Chondrocyte (in vitro differentiated cells): ENCODE data around the gene SMARCC2. TPM values are rescaled to one million over a fixed set of nuclear protein-coding genes. Genes with fewer than 3 reads are reported as not detected.

Experiments
- DNase-seq: peaks from one replicate; pipeline ENCODE4 v3.0.0; 2021; ENCODE audit warnings: mixed read lengths, low spot score
- H3K27ac Mint-ChIP-seq: one replicate; pipeline ENCODE4 v1.8.0; 2021; ENCODE audit warnings: mild to moderate bottlenecking, moderate library complexity, mixed read lengths; ENCODE audit not compliant: unreplicated experiment
- H3K27me3 Mint-ChIP-seq: 2 replicates; pipeline ENCODE4 v1.8.0; 2021; ENCODE audit warnings: low read depth, mixed read lengths
- H3K36me3 Mint-ChIP-seq: 2 replicates; pipeline ENCODE4 v1.8.0; 2021; ENCODE audit warnings: low read depth, mixed read lengths
- H3K4me1 Mint-ChIP-seq: 2 replicates; pipeline ENCODE4 v1.8.0; 2021; ENCODE audit warnings: low read depth, mild to moderate bottlenecking, mixed read lengths
- H3K4me3 Mint-ChIP-seq: one replicate; pipeline ENCODE4 v1.8.0; 2021; ENCODE audit warnings: mild to moderate bottlenecking, moderate library complexity, mixed read lengths; ENCODE audit not compliant: unreplicated experiment
- H3K9me3 Mint-ChIP-seq: 2 replicates; pipeline ENCODE4 v1.8.0; 2021; ENCODE audit warnings: low read depth, mixed read lengths
- total RNA-seq: library from RNA; stranded (reverse); gene quantifications from 3 replicates; pipeline ENCODE4 v1.2.1, GENCODE V29; 2021
- TF ChIP-seq, protein P1 (sequence below): fragments of 200-600 bp; sonication (generic); IDR thresholded peaks from 2 replicates; pipeline ENCODE4 v1.5.0; 2021; ENCODE audit warnings: antibody characterized with exemption, mild to moderate bottlenecking, moderate library complexity

Gene SMARCC2
- total RNA-seq, 1 donor from 2014 or later = 57.4 TPM

DNA sequence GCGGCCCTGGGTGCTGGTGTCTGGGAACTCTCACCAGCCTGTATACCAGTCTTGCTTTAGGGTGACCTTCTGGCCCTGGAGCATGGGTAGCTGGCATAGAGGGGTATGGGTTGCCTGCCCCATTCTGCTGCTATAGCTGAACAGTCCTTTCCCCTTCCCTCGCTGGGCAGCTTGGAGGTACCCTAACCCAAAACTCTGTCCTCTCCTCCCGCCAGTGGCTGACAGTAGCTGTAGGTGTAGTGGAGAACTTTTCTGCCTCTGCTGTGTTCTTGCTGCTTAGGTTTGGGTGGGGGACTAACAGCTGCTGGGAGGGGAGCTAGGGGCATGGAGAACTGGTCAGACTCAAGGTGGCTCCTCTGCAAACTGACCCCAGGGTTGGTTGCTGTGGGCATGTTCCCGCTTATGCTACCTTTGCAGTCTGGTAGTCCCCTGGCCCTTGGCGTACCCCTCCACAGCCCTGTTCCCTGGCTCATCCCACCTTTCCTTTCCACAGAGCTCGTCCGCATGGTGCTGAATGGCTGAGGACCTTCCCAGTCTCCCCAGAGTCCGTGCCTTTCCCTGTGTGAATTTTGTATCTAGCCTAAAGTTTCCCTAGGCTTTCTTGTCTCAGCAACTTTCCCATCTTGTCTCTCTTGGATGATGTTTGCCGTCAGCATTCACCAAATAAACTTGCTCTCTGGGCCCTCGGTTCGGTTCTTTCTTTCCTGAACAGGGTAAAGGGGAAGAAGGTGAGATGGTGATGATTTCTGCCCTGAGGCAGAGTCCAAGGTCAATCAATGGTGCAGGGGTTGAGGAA, 28.2 kb downstream of the SMARCC2 start:
- H3K36me3 Mint-ChIP-seq = peaks cover 42% of the 10 kb centered on the region
- peak overlapping the region; percentile 99 for H3K27ac Mint-ChIP-seq
- H3K9me3 Mint-ChIP-seq = no peaks in the 10 kb centered on the region
- TF ChIP-seq, protein P1, sequence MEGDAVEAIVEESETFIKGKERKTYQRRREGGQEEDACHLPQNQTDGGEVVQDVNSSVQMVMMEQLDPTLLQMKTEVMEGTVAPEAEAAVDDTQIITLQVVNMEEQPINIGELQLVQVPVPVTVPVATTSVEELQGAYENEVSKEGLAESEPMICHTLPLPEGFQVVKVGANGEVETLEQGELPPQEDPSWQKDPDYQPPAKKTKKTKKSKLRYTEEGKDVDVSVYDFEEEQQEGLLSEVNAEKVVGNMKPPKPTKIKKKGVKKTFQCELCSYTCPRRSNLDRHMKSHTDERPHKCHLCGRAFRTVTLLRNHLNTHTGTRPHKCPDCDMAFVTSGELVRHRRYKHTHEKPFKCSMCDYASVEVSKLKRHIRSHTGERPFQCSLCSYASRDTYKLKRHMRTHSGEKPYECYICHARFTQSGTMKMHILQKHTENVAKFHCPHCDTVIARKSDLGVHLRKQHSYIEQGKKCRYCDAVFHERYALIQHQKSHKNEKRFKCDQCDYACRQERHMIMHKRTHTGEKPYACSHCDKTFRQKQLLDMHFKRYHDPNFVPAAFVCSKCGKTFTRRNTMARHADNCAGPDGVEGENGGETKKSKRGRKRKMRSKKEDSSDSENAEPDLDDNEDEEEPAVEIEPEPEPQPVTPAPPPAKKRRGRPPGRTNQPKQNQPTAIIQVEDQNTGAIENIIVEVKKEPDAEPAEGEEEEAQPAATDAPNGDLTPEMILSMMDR = no peak
- no peaks in the 10 kb centered on the region for H3K27me3 Mint-ChIP-seq
- DNase-seq = peak; percentile 53
- H3K4me1 Mint-ChIP-seq = peaks cover 37% of the 10 kb centered on the region
- H3K4me3 Mint-ChIP-seq = peak overlapping the region; percentile 94

DNA sequence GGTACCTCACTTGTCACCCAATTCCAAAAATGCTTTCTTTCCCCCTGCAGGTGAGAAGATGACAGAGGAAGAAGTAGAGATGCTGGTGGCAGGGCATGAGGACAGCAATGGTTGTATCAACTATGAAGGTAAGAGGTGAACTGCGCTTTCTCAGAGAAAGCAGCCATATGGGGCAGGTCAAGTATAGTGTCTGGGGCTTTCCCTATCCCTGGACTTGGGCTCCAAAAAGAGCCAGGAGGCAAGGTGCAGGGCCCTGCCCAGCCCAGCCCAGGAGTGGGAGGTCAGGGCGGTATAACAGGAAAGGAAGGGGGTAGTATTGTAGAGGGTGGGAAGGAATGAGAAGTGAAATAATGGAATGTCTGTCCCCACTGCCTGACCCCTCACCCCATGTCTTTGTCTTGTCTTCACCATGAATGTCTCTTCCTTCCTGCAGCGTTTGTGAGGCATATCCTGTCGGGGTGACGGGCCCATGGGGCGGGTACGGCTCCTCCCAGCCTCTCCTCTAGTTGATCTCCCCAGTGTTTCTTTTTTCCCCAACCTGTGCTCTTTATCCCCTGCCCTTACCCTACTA, 29.0 kb downstream of the SMARCC2 start:
- no peaks in the 10 kb centered on the region for H3K9me3 Mint-ChIP-seq
- peak overlapping the region; percentile 99 for H3K27ac Mint-ChIP-seq
- H3K27me3 Mint-ChIP-seq = no peaks in the 10 kb centered on the region
- H3K4me1 Mint-ChIP-seq = peaks cover 40% of the 10 kb centered on the region
- peak overlapping the region; percentile 94 for H3K4me3 Mint-ChIP-seq
- H3K36me3 Mint-ChIP-seq = peaks cover 45% of the 10 kb centered on the region
- DNase-seq = peak; percentile 38
- TF ChIP-seq, protein P1 = no peak

DNA sequence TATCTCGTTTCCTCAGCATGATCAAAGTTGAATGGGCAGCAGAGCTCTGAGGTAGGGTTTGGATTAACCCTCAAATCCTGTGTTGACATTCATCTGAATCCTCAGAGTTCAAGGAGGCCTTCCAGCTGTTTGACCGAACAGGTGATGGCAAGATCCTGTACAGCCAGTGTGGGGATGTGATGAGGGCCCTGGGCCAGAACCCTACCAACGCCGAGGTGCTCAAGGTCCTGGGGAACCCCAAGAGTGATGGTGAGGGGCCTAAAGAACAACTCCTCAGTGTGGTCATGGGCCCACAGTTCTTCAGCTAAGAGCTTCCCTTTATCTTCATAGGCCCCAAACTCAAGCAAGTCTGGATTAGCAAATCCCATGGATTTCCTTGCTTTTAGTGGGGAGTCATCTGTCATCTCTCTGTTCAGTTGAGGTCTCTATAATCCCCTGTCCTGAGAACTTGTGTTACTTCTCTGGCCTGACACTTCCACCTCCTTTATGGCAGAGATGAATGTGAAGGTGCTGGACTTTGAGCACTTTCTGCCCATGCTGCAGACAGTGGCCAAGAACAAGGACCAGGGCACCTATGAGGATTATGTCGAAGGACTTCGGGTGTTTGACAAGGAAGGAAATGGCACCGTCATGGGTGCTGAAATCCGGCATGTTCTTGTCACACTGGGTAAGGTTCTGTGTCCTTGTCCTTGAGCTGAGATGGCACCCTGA, 29.6 kb downstream of the SMARCC2 start:
- no peaks in the 10 kb centered on the region for H3K9me3 Mint-ChIP-seq
- DNase-seq = peak; percentile 27
- peaks cover 40% of the 10 kb centered on the region for H3K4me1 Mint-ChIP-seq
- peak overlapping the region; percentile 94 for H3K4me3 Mint-ChIP-seq
- H3K27me3 Mint-ChIP-seq = no peaks in the 10 kb centered on the region
- peaks cover 45% of the 10 kb centered on the region for H3K36me3 Mint-ChIP-seq
- H3K27ac Mint-ChIP-seq = peak overlapping the region; percentile 99
- TF ChIP-seq, protein P1 = no peak

DNA sequence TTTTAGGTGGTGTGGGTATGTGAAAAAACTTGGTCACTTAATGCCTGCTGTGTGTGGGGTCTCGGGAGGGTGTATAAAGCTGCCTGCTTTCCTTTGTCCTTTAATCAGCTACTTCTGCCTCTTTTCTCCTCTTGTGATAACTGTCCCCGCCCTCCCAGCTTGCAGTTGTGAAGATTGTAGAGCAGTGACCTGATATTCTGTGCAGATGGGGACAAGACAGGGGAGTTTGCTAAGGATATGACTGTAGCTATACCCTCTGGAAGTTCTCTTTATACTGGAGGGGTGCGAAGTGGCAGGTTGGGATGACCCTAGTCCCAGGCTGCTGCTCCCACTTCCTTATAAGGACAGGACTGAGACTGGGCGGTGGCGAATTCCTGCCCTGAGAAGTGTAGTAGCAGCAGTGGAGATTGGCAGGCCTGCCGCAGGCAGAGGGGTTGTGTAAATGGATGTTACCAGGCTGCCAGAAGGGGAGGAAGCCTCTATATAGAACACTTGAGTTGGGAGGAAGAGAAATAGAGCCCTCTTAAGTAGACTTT, 30.3 kb downstream of the SMARCC2 start:
- DNase-seq = peak; percentile 92

More for the DNA sequence above, 30.3 kb downstream of the SMARCC2 start:
- TF ChIP-seq, protein P1 = no peak
- Mint-ChIP-seq H3K27me3 (no peaks in the 10 kb centered on the region), H3K4me1 (peaks cover 40% of the 10 kb centered on the region), H3K4me3 (peak overlapping the region; percentile 94), H3K9me3 (no peaks in the 10 kb centered on the region), H3K27ac (peak overlapping the region; percentile 99), H3K36me3 (peaks cover 39% of the 10 kb centered on the region)
